Activated naive CD4-positive, alpha-beta T cell treated with anti-CD3 and anti-CD28 coated beads, Interleukin-2, amount 10 ng/mL, durations not matched to agents 5 hours and 36 hours (primary cell): Measurements from ENCODE around the gene VPS13C. TPM values are rescaled to one million over a fixed set of nuclear protein-coding genes. Genes with fewer than 3 reads are reported as not detected.

Experiments used
- total RNA-seq, 2 experiments: library from RNA; stranded (reverse); gene quantifications; one replicate each; pipeline ENCODE4 v1.2.3, GENCODE V29; 2021

The VPS13C gene, protein sequence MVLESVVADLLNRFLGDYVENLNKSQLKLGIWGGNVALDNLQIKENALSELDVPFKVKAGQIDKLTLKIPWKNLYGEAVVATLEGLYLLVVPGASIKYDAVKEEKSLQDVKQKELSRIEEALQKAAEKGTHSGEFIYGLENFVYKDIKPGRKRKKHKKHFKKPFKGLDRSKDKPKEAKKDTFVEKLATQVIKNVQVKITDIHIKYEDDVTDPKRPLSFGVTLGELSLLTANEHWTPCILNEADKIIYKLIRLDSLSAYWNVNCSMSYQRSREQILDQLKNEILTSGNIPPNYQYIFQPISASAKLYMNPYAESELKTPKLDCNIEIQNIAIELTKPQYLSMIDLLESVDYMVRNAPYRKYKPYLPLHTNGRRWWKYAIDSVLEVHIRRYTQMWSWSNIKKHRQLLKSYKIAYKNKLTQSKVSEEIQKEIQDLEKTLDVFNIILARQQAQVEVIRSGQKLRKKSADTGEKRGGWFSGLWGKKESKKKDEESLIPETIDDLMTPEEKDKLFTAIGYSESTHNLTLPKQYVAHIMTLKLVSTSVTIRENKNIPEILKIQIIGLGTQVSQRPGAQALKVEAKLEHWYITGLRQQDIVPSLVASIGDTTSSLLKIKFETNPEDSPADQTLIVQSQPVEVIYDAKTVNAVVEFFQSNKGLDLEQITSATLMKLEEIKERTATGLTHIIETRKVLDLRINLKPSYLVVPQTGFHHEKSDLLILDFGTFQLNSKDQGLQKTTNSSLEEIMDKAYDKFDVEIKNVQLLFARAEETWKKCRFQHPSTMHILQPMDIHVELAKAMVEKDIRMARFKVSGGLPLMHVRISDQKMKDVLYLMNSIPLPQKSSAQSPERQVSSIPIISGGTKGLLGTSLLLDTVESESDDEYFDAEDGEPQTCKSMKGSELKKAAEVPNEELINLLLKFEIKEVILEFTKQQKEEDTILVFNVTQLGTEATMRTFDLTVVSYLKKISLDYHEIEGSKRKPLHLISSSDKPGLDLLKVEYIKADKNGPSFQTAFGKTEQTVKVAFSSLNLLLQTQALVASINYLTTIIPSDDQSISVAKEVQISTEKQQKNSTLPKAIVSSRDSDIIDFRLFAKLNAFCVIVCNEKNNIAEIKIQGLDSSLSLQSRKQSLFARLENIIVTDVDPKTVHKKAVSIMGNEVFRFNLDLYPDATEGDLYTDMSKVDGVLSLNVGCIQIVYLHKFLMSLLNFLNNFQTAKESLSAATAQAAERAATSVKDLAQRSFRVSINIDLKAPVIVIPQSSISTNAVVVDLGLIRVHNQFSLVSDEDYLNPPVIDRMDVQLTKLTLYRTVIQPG (N-terminal part only)
- total RNA-seq, result 10 to 100 TPM; 78.0 to 83.1 TPM

GRCh38 chr15:62060113-62060895, at the start of gene VPS13C:
VPS13C (minus strand) TSS chr15:62060447; CDS start chr15:62060374, 73 bp downstream.

DNA sequence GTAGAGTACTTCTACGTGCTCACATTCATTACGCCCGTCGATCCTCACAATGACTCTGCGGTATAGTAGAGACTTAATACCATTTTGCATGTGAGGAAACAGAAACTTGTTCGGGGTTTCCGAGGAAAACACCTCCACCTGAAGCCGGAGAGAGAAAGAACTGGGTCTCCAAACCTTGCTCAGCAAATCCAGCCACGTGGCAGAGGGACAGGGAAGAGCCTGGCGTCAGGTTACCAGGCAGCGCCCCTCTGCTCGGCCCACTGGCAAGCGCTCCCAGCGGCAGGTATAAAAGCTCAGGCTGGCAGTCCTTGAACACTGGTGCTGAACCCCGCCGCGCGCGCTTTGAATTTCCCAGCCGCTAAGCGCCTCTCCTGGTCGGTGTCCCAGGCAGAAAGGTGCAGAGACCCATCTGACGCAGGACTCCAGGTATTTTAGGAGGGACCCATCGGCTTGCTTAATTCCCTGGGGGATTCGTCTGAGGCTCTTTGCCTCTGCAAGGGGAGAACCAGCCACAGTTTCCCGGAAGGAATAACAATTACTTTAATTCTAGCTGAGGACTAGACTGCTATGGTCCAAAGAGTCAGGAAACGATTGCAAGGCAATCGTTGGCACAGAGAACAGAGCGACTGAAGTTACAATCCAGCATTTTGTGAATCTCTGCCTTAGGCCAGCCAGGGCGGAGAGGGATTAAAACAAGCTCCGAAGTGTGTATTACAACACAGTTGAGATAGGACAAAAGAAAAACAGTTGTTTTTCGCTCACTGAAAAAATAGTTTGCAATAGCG, 6.6 kb upstream of the VPS13C start, which contains the start of gene C2CD4A:
C2CD4A (plus strand) TSS at position 315 of the 785 bp plus-strand sequence. CDS start 637 bp downstream, outside the sequence.

Other genes with a start within 250 kb of the VPS13C start
- gene C2CD4A, start 6.5 kb upstream of the VPS13C start, total RNA-seq, result not detected
- not detected for gene C2CD4B, start 104.8 kb upstream of the VPS13C start, total RNA-seq